ENCODE data around the gene MIB1. TPM values are rescaled to one million over a fixed set of nuclear protein-coding genes. Genes with fewer than 3 reads are reported as not detected.

Gene MIB1
- total and polyA plus RNA-seq, 9 of the 15 experiments (the other 6 are each of a cell fraction or from before 2014, with no cell fraction given): 7.2 to 43.8 (median 23.2) TPM

GRCh38 chr18:21739604-21740537 lies 721 bp upstream of the MIB1 start (continued):
- TF ChIP-seq YY1 (IDR thresholded peaks at IDR 0.05; ENCODE audit: borderline replicate concordance in 1 of 3, control insufficient read depth in 1 of 3, extremely low read depth in 1 of 3, insufficient read depth in 3 of 3, insufficient read length in 1 of 3, insufficient replicate concordance in 2 of 3, low read depth in 1 of 3, low read length in 2 of 3): peak in 2 of 3 experiments; percentile 54 to 86
- TF ChIP-seq ESRRA (IDR thresholded peaks at IDR 0.05; ENCODE audit: borderline replicate concordance, low read depth): no peak
- TF ChIP-seq NCOA4 (IDR thresholded peaks at IDR 0.05; ENCODE audit: partially characterized antibody): no peak
- peak; percentile 59 for TF ChIP-seq TAF1 (IDR thresholded peaks at IDR 0.05; ENCODE audit: control insufficient read depth, extremely low read depth, insufficient read depth, low read length, severe bottlenecking)
- TF ChIP-seq MIER1 (IDR thresholded peaks at IDR 0.05; ENCODE audit: low read depth): peak; percentile 41; the same call in 1 of the 2 replicates
- TF ChIP-seq POLR2AphosphoS5 (IDR thresholded peaks at IDR 0.05; ENCODE audit: control insufficient read depth, insufficient read depth, low read depth, low read length): peak; percentile 32; the same call in 1 of the 2 replicates
- 0 out of 2 replicates have a peak, but pooled peaks have one; percentile 14 for TF ChIP-seq CTBP1 (IDR thresholded peaks at IDR 0.05; ENCODE audit: borderline replicate concordance)
- peak; percentile 14 for TF ChIP-seq SUPT5H (IDR thresholded peaks at IDR 0.05)
- TF ChIP-seq VEZF1 (CRISPR knock-in tag; IDR thresholded peaks at IDR 0.05): peak; percentile 92
- no peak for TF ChIP-seq PHB (CRISPR knock-in tag; IDR thresholded peaks at IDR 0.05)
- peak; percentile 43; the same call in 1 of the 2 replicates for TF ChIP-seq ZNF311 (CRISPR knock-in tag; IDR thresholded peaks at IDR 0.05)
- TF ChIP-seq CREB3 (tag; conservative IDR thresholded peaks at IDR 0.05; ENCODE audit: low read depth): 0 out of 2 replicates have a peak, but pooled peaks have one; percentile 66
- peak; percentile 21; the same call in 1 of the 2 replicates for TF ChIP-seq PHF8 (IDR thresholded peaks at IDR 0.05; ENCODE audit: borderline replicate concordance, low read length)
- TF ChIP-seq ZNF384 (IDR thresholded peaks at IDR 0.05; ENCODE audit: low read depth, low read length): peak; percentile 77
- TF ChIP-seq SMARCC2 (IDR thresholded peaks at IDR 0.05; ENCODE audit: low read depth): 0 out of 2 replicates have a peak, but pooled peaks have one; percentile 46
- TF ChIP-seq ZNF134 (CRISPR knock-in tag; conservative IDR thresholded peaks at IDR 0.05): peak; percentile 24; the same call in 1 of the 2 replicates
- TF ChIP-seq NR4A1 (CRISPR knock-in tag; IDR thresholded peaks at IDR 0.05): no peak
- TF ChIP-seq NR4A1 (tag; IDR thresholded peaks at IDR 0.05): no peak
- peak; percentile 72 for TF ChIP-seq POLR2G (IDR thresholded peaks at IDR 0.05; ENCODE audit: low read depth, low read length)
- TF ChIP-seq KDM5B (IDR thresholded peaks at IDR 0.05; ENCODE audit: insufficient replicate concordance, low read depth, low read length): peak; percentile 34
- TF ChIP-seq ZNF444 (CRISPR knock-in tag; IDR thresholded peaks at IDR 0.05): no peak
- no peak for TF ChIP-seq ZFP36 (IDR thresholded peaks at IDR 0.05; ENCODE audit: low read depth, low read length, partially characterized antibody)
- 0 out of 4 replicates have a peak, but pooled peaks of 1 of the 2 experiments have one; percentile 26 for TF ChIP-seq NRF1 (conservative IDR thresholded peaks at IDR 0.05 in 1 of 2, IDR thresholded peaks at IDR 0.05 in 1 of 2)
- TF ChIP-seq ELF2 (CRISPR knock-in tag; IDR thresholded peaks at IDR 0.05): 0 out of 2 replicates have a peak, but pooled peaks have one; percentile 28
